CD4-positive, alpha-beta memory T cell (primary cell): ENCODE measurements around the gene CAMLG. TPM values are rescaled to one million over a fixed set of nuclear protein-coding genes. Genes with fewer than 3 reads are reported as not detected.
"Not testable (repeated sequence)": the region's sequence is repeated elsewhere in the genome, so short reads cannot be mapped to it uniquely, and the experiment has no call there.

ENCODE experiments used
- CTCF ChIA-PET: fragments of 350-600 bp; sonication (Branson Sonifier 250); formaldehyde crosslinking; loops from one replicate; lab custom pipeline; 2021; ENCODE audit warnings: inconsistent platforms; ENCODE audit not compliant: partially characterized antibody; lab: Charles Lee
- POLR2A ChIA-PET: fragments of 350-600 bp; sonication (Branson Sonifier 250); formaldehyde crosslinking; loops from one replicate; lab custom pipeline; 2021; ENCODE audit not compliant: partially characterized antibody; lab: Charles Lee
- DNase-seq, 5 donors: peaks; one replicate each; pipeline versions ENCODE4 v3.0.0 to v3.0.0-alpha.2; 2020 to 2022; ENCODE audit warnings: mixed read lengths in 1 of 5
- H3K27ac ChIP-seq: one replicate; pipeline ENCODE4 v1.7.0; 2013; ENCODE audit warnings: low read depth, low read length
- H3K27me3 ChIP-seq: 2 replicates; pipeline ENCODE4 v1.7.0; 2013; ENCODE audit warnings: mild to moderate bottlenecking, low read length, moderate library complexity; ENCODE audit not compliant: insufficient read depth
- H3K36me3 ChIP-seq: 2 replicates; pipeline ENCODE4 v1.7.0; 2013; ENCODE audit warnings: mild to moderate bottlenecking, low read length, moderate library complexity; ENCODE audit not compliant: insufficient read depth
- H3K4me1 ChIP-seq: 2 replicates; pipeline ENCODE4 v1.7.0; 2013; ENCODE audit warnings: mild to moderate bottlenecking, low read length, moderate library complexity; ENCODE audit not compliant: insufficient read depth
- H3K4me3 ChIP-seq, 2 donors: one replicate each; pipeline ENCODE4 v1.7.0; 2013; ENCODE audit warnings: low read length in 2 of 2, mild to moderate bottlenecking in 1 of 2
- H3K9me3 ChIP-seq, 2 donors: one replicate each; pipeline ENCODE4 v1.7.0; 2013; ENCODE audit warnings: low read length in 2 of 2, control low read depth in 1 of 2; ENCODE audit not compliant: control insufficient read depth in 1 of 2
- H3K27ac Mint-ChIP-seq, 7 donors: one replicate each; pipeline ENCODE4 v1.8.0; 2020 to 2021; ENCODE audit warnings: mixed read lengths in 7 of 7, mild to moderate bottlenecking in 6 of 7, inconsistent platforms in 3 of 7, moderate library complexity in 3 of 7
- H3K27me3 Mint-ChIP-seq, 2 donors: one replicate each; pipeline ENCODE4 v1.8.0; 2020 to 2021; ENCODE audit warnings: mixed read lengths in 2 of 2
- H3K36me3 Mint-ChIP-seq, 2 donors: one replicate each; pipeline ENCODE4 v1.8.0; 2020 to 2021; ENCODE audit warnings: mixed read lengths in 2 of 2, inconsistent platforms in 1 of 2, mild to moderate bottlenecking in 1 of 2
- H3K4me1 Mint-ChIP-seq, 4 donors: one replicate each; pipeline ENCODE4 v1.8.0; 2020 to 2021; ENCODE audit warnings: mixed read lengths in 4 of 4, mild to moderate bottlenecking in 1 of 4
- H3K4me3 Mint-ChIP-seq, 8 donors: one replicate each; pipeline ENCODE4 v1.8.0; 2020 to 2021; ENCODE audit warnings: mixed read lengths in 8 of 8, mild to moderate bottlenecking in 7 of 8, moderate library complexity in 6 of 8, inconsistent platforms in 3 of 8
- H3K9me3 Mint-ChIP-seq, 8 donors: one replicate each; pipeline ENCODE4 v1.8.0; 2020 to 2021; ENCODE audit warnings: mixed read lengths in 8 of 8, mild to moderate bottlenecking in 5 of 8, inconsistent platforms in 3 of 8, moderate library complexity in 1 of 8
- intact Hi-C: fragments of 100-400 bp; cut with micrococcal nuclease; formaldehyde crosslinking; loops from one replicate; pipeline ENCODE4 v1.15.1; 2023
- polyA plus RNA-seq, 2 donors: library from polyadenylated mRNA; unstranded; fragments of 300-500 nt; fragmentation: Illumina TruSeq; gene quantifications; one replicate each; pipeline ENCODE4 v1.2.3, GENCODE V29; 2021
- total RNA-seq, 2 experiments: library from RNA; stranded (reverse); gene quantifications; one replicate each; pipeline ENCODE4 v1.2.3, GENCODE V29; 2021

CAMLG gene
- total RNA-seq (10 to 100 TPM; 26.7 to 33.8 TPM), polyA plus RNA-seq (10 to 100 TPM; 41.0 to 48.2 TPM)

DNA sequence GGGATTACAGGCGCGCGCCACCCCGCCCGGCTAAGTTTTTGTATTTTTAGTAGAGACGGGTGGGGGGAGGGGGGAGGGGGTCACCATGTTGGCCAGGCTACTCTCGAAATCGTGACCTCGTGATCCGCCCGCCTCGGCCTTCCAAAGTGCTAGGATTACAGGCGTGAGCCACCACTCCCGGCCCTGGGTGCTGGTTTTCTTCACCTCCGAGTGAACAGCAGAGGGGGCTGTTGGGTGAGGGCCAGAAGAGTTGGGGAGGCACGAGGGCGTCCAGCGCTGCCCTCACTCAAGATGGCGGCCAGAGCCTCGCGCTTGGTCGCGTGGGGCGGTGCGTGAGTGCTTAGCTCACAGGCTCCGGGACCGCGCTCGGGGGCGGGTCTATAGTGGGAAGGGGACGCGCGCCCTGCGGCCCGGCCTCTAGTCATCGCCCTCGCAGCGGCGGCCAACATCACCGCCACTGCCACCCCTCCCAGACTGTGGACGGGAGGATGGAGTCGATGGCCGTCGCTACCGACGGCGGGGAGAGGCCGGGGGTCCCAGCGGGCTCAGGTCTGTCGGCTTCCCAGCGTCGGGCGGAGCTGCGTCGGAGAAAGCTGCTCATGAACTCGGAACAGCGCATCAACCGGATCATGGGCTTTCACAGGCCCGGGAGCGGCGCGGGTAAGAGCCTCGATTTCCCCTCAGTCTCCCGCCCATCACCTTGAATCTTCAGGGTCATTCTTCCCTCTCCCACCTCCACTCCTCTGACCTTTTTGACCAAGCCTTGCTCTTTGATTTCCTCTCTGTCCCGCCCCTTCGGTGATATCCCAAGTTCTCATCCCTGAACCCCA, at the start of gene CAMLG:
Gene CAMLG (plus strand): TSS at position 416 of the 830 bp plus-strand sequence. CDS start 73 bp downstream, at position 489.
- peaks cover 0 to 15% of the 10 kb centered on the region in 2 donors for H3K36me3 Mint-ChIP-seq
- intact Hi-C loops: loop anchor here (1.0 to 10.0 kb wide), 10 partner anchors 20 to 734 kb away; partner anchors contain the start of genes C5orf24, CDKL3, DDX46 and JADE2
- H3K27me3 ChIP-seq: no peaks in the 10 kb centered on the region
- peak within 1 kb of the TSS; percentile 85 to 99 (median 97) for H3K27ac Mint-ChIP-seq
- H3K4me1 ChIP-seq: peaks cover 18% of the 10 kb centered on the region
- peaks cover 14 to 31% (median 21%) of the 10 kb centered on the region in 4 donors for H3K4me1 Mint-ChIP-seq
- peak within 1 kb of the TSS; percentile 86 for H3K27ac ChIP-seq
- peak within 1 kb of the TSS; percentile 87 to 97 for H3K4me3 ChIP-seq
- H3K4me3 Mint-ChIP-seq: peak within 1 kb of the TSS; percentile 88 to 98 (median 94)
- ChIA-PET POLR2A (interaction anchor here (0.6 to 4.2 kb wide), 24 partner anchors 11 to 1992 kb away, joined by 3 to 82 read pairs (median 5); partner anchors contain the start of genes C5orf24, CDKN2AIPNL, DDX46 and HSPA4), CTCF (interaction anchor here (0.8 to 7.2 kb wide), 17 partner anchors 9 to 512 kb away, joined by 3 to 76 read pairs (median 5); partner anchors contain the start of genes C5orf24, DDX46, PCBD2 and PPP2CA)
- H3K9me3 Mint-ChIP-seq: no peaks in the 10 kb centered on the region
- peak; percentile 96 to 97 (median 97) for DNase-seq
- peaks cover 7% of the 10 kb centered on the region for H3K36me3 ChIP-seq
- H3K27me3 Mint-ChIP-seq: no peaks in the 10 kb centered on the region
- no peaks in the 10 kb centered on the region for H3K9me3 ChIP-seq

DNA sequence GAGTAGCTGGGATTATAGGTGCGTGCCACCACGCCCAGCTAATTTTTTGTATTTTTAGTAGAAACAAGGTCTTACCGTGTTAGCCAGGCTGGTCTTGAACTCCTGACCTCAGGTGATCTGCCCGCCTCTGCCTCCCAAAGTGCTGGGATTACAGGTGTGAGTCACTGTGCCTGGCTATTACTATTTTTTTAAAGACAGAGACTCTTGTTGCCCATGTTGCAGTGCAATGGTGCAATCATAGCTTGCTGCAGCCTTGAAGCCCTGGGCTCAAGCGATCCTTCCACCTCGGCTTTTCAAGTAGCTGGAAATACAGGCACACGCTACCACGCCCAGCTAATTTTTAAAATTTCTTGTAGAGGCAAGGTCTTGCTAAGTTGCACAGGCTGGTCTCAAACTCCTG, 48.2 kb upstream of the CAMLG start:
- H3K36me3 ChIP-seq: peaks cover 33% of the 10 kb centered on the region
- H3K4me3 Mint-ChIP-seq, H3K4me1 ChIP-seq, H3K27ac ChIP-seq, H3K4me1 Mint-ChIP-seq, H3K27me3 Mint-ChIP-seq, H3K27me3 ChIP-seq, H3K27ac Mint-ChIP-seq, DNase-seq, H3K9me3 Mint-ChIP-seq, H3K4me3 ChIP-seq, H3K9me3 ChIP-seq, POLR2A ChIA-PET, CTCF ChIA-PET: not testable (repeated sequence)
- H3K36me3 Mint-ChIP-seq: peaks cover 42 to 67% of the 10 kb centered on the region in 2 donors
- intact Hi-C loops: loop anchor here (10.0 kb wide), 1 partner anchor 1405 kb away; no protein-coding TSS in a partner anchor

DNA sequence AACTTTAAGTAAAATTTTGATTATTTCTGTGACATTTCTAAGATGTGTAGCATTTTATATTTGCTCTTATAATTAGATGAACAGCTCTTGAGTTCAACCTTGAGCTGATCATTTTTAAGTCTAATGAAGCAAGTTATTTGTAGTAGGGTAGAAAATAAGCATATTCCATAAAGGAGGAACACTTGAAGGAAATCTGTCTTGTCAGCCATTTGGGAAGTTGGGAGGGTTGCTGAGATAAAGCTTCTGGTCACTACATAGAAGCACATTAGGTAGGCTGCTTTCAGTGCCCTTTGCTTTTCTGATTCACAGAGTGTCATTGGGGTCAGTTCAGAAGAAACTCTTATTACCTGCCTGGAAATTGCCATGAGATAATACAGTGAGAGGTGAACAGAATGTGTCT, 45.6 kb upstream of the CAMLG start:
- no peak for DNase-seq
- intact Hi-C loops: loop anchor here (10.0 kb wide), 1 partner anchor 1408 kb away; no protein-coding TSS in a partner anchor
- ChIA-PET POLR2A (no interaction called here), CTCF (no interaction called here)
- Histone ChIP-seq H3K27ac (no peak overlapping the region), H3K27me3 (no peaks in the 10 kb centered on the region), H3K9me3 (no peaks in the 10 kb centered on the region), H3K36me3 (peaks cover 31% of the 10 kb centered on the region), H3K4me1 (no peaks in the 10 kb centered on the region), H3K4me3 (no peak overlapping the region)
- Mint-ChIP-seq H3K27ac (peak overlapping the region in 1 of 7 donors; percentile 19), H3K27me3 (no peaks in the 10 kb centered on the region), H3K4me3 (no peak overlapping the region), H3K36me3 (peaks cover 31 to 60% of the 10 kb centered on the region in 2 donors), H3K4me1 (no peaks in the 10 kb centered on the region), H3K9me3 (no peaks in the 10 kb centered on the region)

DNA sequence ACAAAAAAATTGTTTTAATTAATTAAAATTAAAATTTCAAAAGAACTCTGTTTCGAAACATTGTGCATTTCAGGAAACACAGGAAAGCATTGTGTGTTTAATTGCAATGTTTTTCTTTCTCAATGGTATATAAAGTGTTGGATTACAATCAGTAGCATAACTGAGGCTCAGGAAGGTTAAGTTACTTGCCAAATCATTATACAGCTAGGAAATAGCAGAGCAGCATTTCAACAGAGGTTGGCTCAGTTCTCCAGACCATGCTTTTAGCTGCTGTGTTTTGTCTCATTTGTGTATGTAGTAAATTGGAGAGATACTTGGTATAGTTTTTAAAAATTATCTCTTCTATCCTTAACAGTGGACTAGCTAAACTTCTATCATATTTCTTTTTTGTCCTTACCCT, 30.0 kb upstream of the CAMLG start:
- H3K4me3 Mint-ChIP-seq: no peak overlapping the region
- Histone ChIP-seq H3K4me3 (no peak overlapping the region), H3K4me1 (no peaks in the 10 kb centered on the region), H3K27ac (no peak overlapping the region), H3K27me3 (no peaks in the 10 kb centered on the region), H3K9me3 (no peaks in the 10 kb centered on the region), H3K36me3 (peaks cover 27% of the 10 kb centered on the region)
- ChIA-PET POLR2A (no interaction called here), CTCF (no interaction called here)
- H3K36me3 Mint-ChIP-seq: peaks cover 30 to 47% of the 10 kb centered on the region in 2 donors
- H3K27ac Mint-ChIP-seq: no peak overlapping the region
- intact Hi-C loops: no loop called here
- H3K9me3 Mint-ChIP-seq: no peaks in the 10 kb centered on the region
- H3K27me3 Mint-ChIP-seq: no peaks in the 10 kb centered on the region
- DNase-seq: no peak
- peaks cover 0 to 2% (median 0%) of the 10 kb centered on the region in 4 donors for H3K4me1 Mint-ChIP-seq

DNA sequence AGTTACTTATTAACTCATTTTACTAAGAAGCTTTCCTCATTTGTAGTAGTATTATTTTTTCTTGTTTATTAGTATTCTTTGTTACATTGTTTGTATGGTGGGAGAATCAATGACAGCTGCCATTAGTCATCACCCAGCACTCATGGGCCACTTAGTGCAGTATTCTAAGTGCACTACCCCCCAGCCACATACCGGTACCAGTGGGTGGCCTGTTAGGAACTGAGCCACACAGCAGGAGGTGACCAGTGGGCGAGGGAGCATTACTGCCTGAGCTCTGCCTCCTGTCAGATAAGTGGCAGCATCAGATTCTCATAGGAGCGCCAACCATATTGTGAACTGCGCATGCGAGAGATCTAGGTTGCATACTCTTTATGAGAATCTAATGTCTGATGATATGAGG, 24.2 kb upstream of the CAMLG start:
- Mint-ChIP-seq H3K4me1 (peaks cover 0 to 2% (median 0%) of the 10 kb centered on the region in 4 donors), H3K9me3 (no peaks in the 10 kb centered on the region), H3K27me3 (no peaks in the 10 kb centered on the region), H3K27ac (no peak overlapping the region), H3K4me3 (no peak overlapping the region), H3K36me3 (peaks cover 28 to 46% of the 10 kb centered on the region in 2 donors)
- DNase-seq: no peak
- POLR2A ChIA-PET: no interaction called here
- Histone ChIP-seq H3K27me3 (no peaks in the 10 kb centered on the region), H3K9me3 (no peaks in the 10 kb centered on the region), H3K36me3 (peaks cover 28% of the 10 kb centered on the region), H3K4me3 (no peak overlapping the region), H3K27ac (no peak overlapping the region), H3K4me1 (no peaks in the 10 kb centered on the region)
- intact Hi-C loops: no loop called here
- CTCF ChIA-PET: no interaction called here

DNA sequence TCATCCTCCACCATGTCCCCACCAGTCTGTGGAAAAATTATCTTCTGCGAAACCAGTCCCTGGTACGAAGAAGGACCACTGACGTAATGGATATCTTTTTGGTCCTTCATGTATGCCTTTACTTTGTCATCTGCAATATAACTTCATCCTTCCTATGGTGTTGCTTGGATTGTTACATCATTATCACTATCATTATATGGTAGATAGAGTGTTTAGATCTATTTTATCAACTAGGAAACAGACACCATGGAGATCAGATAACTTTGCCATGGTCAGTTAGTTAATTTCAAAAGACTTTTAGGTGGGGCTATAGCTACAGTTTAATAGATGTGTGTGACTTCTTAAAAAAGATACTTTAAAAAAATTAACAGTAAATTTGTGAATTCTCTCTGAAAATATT, 23.8 kb upstream of the CAMLG start:
- H3K27ac Mint-ChIP-seq: peak overlapping the region in 1 of 7 donors; percentile 53
- no peaks in the 10 kb centered on the region for H3K9me3 ChIP-seq
- H3K4me1 ChIP-seq: no peaks in the 10 kb centered on the region
- no peaks in the 10 kb centered on the region for H3K9me3 Mint-ChIP-seq
- no peaks in the 10 kb centered on the region for H3K27me3 ChIP-seq
- H3K4me1 Mint-ChIP-seq: no peaks in the 10 kb centered on the region
- no peak overlapping the region for H3K4me3 Mint-ChIP-seq
- POLR2A ChIA-PET: no interaction called here
- intact Hi-C loops: no loop called here
- CTCF ChIA-PET: no interaction called here
- DNase-seq: no peak
- no peak overlapping the region for H3K4me3 ChIP-seq
- peaks cover 32% of the 10 kb centered on the region for H3K36me3 ChIP-seq
- H3K27me3 Mint-ChIP-seq: no peaks in the 10 kb centered on the region
- H3K36me3 Mint-ChIP-seq: peaks cover 25 to 42% of the 10 kb centered on the region in 2 donors
- H3K27ac ChIP-seq: no peak overlapping the region

DNA sequence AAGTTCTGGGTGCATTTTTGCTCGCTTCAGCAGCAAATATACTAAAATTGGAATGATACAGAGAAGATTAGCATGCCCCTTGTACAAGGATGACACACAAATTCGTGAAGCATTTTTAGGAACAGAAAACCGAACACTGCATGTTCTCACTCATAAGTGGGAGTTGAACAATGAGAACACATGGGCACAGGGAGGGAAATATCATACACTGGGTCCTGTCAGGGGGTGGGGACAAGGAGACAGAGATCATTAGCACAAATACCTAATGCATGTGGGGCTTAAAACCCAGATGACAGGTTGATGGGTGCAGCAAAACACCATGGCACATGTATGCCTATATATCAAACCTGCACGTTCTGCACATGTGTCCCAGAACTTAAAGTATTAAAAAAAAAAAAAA, 22.9 kb upstream of the CAMLG start:
- H3K36me3 Mint-ChIP-seq: peaks cover 27 to 41% of the 10 kb centered on the region in 2 donors
- H3K9me3 Mint-ChIP-seq, CTCF ChIA-PET, H3K27ac ChIP-seq, DNase-seq, POLR2A ChIA-PET, H3K27me3 ChIP-seq, H3K4me3 Mint-ChIP-seq, H3K4me1 ChIP-seq, H3K4me1 Mint-ChIP-seq, H3K4me3 ChIP-seq, H3K27ac Mint-ChIP-seq, intact Hi-C loops, H3K9me3 ChIP-seq, H3K27me3 Mint-ChIP-seq: not testable (repeated sequence)
- peaks cover 31% of the 10 kb centered on the region for H3K36me3 ChIP-seq
